ENCODE measurements around the gene FAM120B.
"Not testable (repeated sequence)": the region's sequence is repeated elsewhere in the genome, so short reads cannot be mapped to it uniquely, and the experiment has no call there.

The FAM120B gene

GRCh38 chr6:170355190-170355589 lies 48.6 kb downstream of the FAM120B start:
- not testable (repeated sequence) for H3K27me3 ChIP-seq (ENCODE audit: control insufficient read depth in 1 of 2, insufficient read depth in 2 of 2, low read length in 2 of 2); H3K4me1 ChIP-seq (ENCODE audit: insufficient read depth, low read length); H3K9ac ChIP-seq (ENCODE audit: low read length); H3K9me3 ChIP-seq (ENCODE audit: low read length); H3K4me3 ChIP-seq (ENCODE audit: low read depth in 1 of 2, low read length in 2 of 2); H3K27ac ChIP-seq (ENCODE audit: low read depth, low read length)
- H3K36me3 ChIP-seq (ENCODE audit: insufficient read depth, low read length), result peaks cover 24% of the 10 kb centered on the region

GRCh38 chr6:170355661-170356060 lies 49.1 kb downstream of the FAM120B start:
- Histone ChIP-seq H3K9ac (ENCODE audit: low read length) (no peak overlapping the region), H3K4me3 (ENCODE audit: low read depth in 1 of 2, low read length in 2 of 2) (no peak overlapping the region), H3K36me3 (ENCODE audit: insufficient read depth, low read length) (peaks cover 26% of the 10 kb centered on the region), H3K4me1 (ENCODE audit: insufficient read depth, low read length) (no peaks in the 10 kb centered on the region), H3K27ac (ENCODE audit: low read depth, low read length) (no peak overlapping the region), H3K27me3 (ENCODE audit: control insufficient read depth in 1 of 2, insufficient read depth in 2 of 2, low read length in 2 of 2) (no peaks in the 10 kb centered on the region), H3K9me3 (ENCODE audit: low read length) (no peaks in the 10 kb centered on the region)

GRCh38 chr6:170357812-170358211 lies 51.3 kb downstream of the FAM120B start:
- H3K4me3 ChIP-seq (ENCODE audit: low read depth in 1 of 2, low read length in 2 of 2), result no peak overlapping the region
- H3K36me3 ChIP-seq (ENCODE audit: insufficient read depth, low read length), result peaks cover 33% of the 10 kb centered on the region
- no peaks in the 10 kb centered on the region for H3K9me3 ChIP-seq (ENCODE audit: low read length)
- H3K9ac ChIP-seq (ENCODE audit: low read length), result no peak overlapping the region
- no peaks in the 10 kb centered on the region for H3K4me1 ChIP-seq (ENCODE audit: insufficient read depth, low read length)
- no peaks in the 10 kb centered on the region for H3K27me3 ChIP-seq (ENCODE audit: control insufficient read depth in 1 of 2, insufficient read depth in 2 of 2, low read length in 2 of 2)
- no peak overlapping the region for H3K27ac ChIP-seq (ENCODE audit: low read depth, low read length)

- no peak overlapping the region for H3K27ac ChIP-seq (ENCODE audit: low read depth, low read length)
These were observed 51.9 kb downstream of the FAM120B start for GRCh38 chr6:170358496-170358895.

GRCh38 chr6:170360476-170360875 lies 53.9 kb downstream of the FAM120B start:
- H3K27me3 ChIP-seq (ENCODE audit: control insufficient read depth in 1 of 2, insufficient read depth in 2 of 2, low read length in 2 of 2), result no peaks in the 10 kb centered on the region
- no peaks in the 10 kb centered on the region for H3K4me1 ChIP-seq (ENCODE audit: insufficient read depth, low read length)
- H3K36me3 ChIP-seq (ENCODE audit: insufficient read depth, low read length), result peaks cover 33% of the 10 kb centered on the region
- no peak overlapping the region for H3K27ac ChIP-seq (ENCODE audit: low read depth, low read length)
- no peaks in the 10 kb centered on the region for H3K9me3 ChIP-seq (ENCODE audit: low read length)
- no peak overlapping the region for H3K4me3 ChIP-seq (ENCODE audit: low read depth in 1 of 2, low read length in 2 of 2)
- no peak overlapping the region for H3K9ac ChIP-seq (ENCODE audit: low read length)

More at GRCh38 chr6:170358496-170358895, 51.9 kb downstream of the FAM120B start:
- H3K36me3 ChIP-seq (ENCODE audit: insufficient read depth, low read length), result peaks cover 33% of the 10 kb centered on the region
- H3K27me3 ChIP-seq (ENCODE audit: control insufficient read depth in 1 of 2, insufficient read depth in 2 of 2, low read length in 2 of 2), result no peaks in the 10 kb centered on the region
- H3K4me1 ChIP-seq (ENCODE audit: insufficient read depth, low read length), result no peaks in the 10 kb centered on the region
- H3K4me3 ChIP-seq (ENCODE audit: low read depth in 1 of 2, low read length in 2 of 2), result no peak overlapping the region
- no peaks in the 10 kb centered on the region for H3K9me3 ChIP-seq (ENCODE audit: low read length)
- no peak overlapping the region for H3K9ac ChIP-seq (ENCODE audit: low read length)

GRCh38 chr6:170361335-170361734 lies 54.8 kb downstream of the FAM120B start:
- Histone ChIP-seq H3K9ac (ENCODE audit: low read length) (no peak overlapping the region), H3K9me3 (ENCODE audit: low read length) (no peaks in the 10 kb centered on the region), H3K27ac (ENCODE audit: low read depth, low read length) (no peak overlapping the region), H3K4me3 (ENCODE audit: low read depth in 1 of 2, low read length in 2 of 2) (no peak overlapping the region), H3K36me3 (ENCODE audit: insufficient read depth, low read length) (peaks cover 33% of the 10 kb centered on the region), H3K27me3 (ENCODE audit: control insufficient read depth in 1 of 2, insufficient read depth in 2 of 2, low read length in 2 of 2) (no peaks in the 10 kb centered on the region), H3K4me1 (ENCODE audit: insufficient read depth, low read length) (no peaks in the 10 kb centered on the region)

GRCh38 chr6:170362121-170362520 lies 55.6 kb downstream of the FAM120B start:
- Histone ChIP-seq H3K36me3 (ENCODE audit: insufficient read depth, low read length) (peaks cover 33% of the 10 kb centered on the region), H3K4me1 (ENCODE audit: insufficient read depth, low read length) (no peaks in the 10 kb centered on the region), H3K4me3 (ENCODE audit: low read depth in 1 of 2, low read length in 2 of 2) (no peak overlapping the region), H3K27me3 (ENCODE audit: control insufficient read depth in 1 of 2, insufficient read depth in 2 of 2, low read length in 2 of 2) (no peaks in the 10 kb centered on the region), H3K27ac (ENCODE audit: low read depth, low read length) (no peak overlapping the region), H3K9me3 (ENCODE audit: low read length) (no peaks in the 10 kb centered on the region), H3K9ac (ENCODE audit: low read length) (no peak overlapping the region)

- H3K4me3 ChIP-seq (ENCODE audit: low read depth in 1 of 2, low read length in 2 of 2), result no peak overlapping the region
- no peak overlapping the region for H3K9ac ChIP-seq (ENCODE audit: low read length)
- no peak overlapping the region for H3K27ac ChIP-seq (ENCODE audit: low read depth, low read length)
- H3K27me3 ChIP-seq (ENCODE audit: control insufficient read depth in 1 of 2, insufficient read depth in 2 of 2, low read length in 2 of 2), result no peaks in the 10 kb centered on the region
- H3K9me3 ChIP-seq (ENCODE audit: low read length), result no peaks in the 10 kb centered on the region
- H3K36me3 ChIP-seq (ENCODE audit: insufficient read depth, low read length), result peaks cover 30% of the 10 kb centered on the region
- H3K4me1 ChIP-seq (ENCODE audit: insufficient read depth, low read length), result no peaks in the 10 kb centered on the region
These were observed 56.7 kb downstream of the FAM120B start for GRCh38 chr6:170363255-170363654.

GRCh38 chr6:170365121-170365520 lies 58.6 kb downstream of the FAM120B start:
- Histone ChIP-seq H3K9ac (ENCODE audit: low read length) (no peak overlapping the region), H3K4me3 (ENCODE audit: low read depth in 1 of 2, low read length in 2 of 2) (no peak overlapping the region), H3K27me3 (ENCODE audit: control insufficient read depth in 1 of 2, insufficient read depth in 2 of 2, low read length in 2 of 2) (no peaks in the 10 kb centered on the region), H3K36me3 (ENCODE audit: insufficient read depth, low read length) (peaks cover 16% of the 10 kb centered on the region), H3K27ac (ENCODE audit: low read depth, low read length) (no peak overlapping the region), H3K9me3 (ENCODE audit: low read length) (no peaks in the 10 kb centered on the region), H3K4me1 (ENCODE audit: insufficient read depth, low read length) (no peaks in the 10 kb centered on the region)

- Histone ChIP-seq H3K36me3 (ENCODE audit: insufficient read depth, low read length) (peaks cover 16% of the 10 kb centered on the region), H3K27me3 (ENCODE audit: control insufficient read depth in 1 of 2, insufficient read depth in 2 of 2, low read length in 2 of 2) (no peaks in the 10 kb centered on the region), H3K27ac (ENCODE audit: low read depth, low read length) (no peak overlapping the region), H3K4me3 (ENCODE audit: low read depth in 1 of 2, low read length in 2 of 2) (no peak overlapping the region), H3K4me1 (ENCODE audit: insufficient read depth, low read length) (no peaks in the 10 kb centered on the region), H3K9me3 (ENCODE audit: low read length) (no peaks in the 10 kb centered on the region), H3K9ac (ENCODE audit: low read length) (no peak overlapping the region)
These were observed 59.0 kb downstream of the FAM120B start for GRCh38 chr6:170365593-170365992.

GRCh38 chr6:170366248-170366960 lies 59.8 kb downstream of the FAM120B start:
- peaks cover 16% of the 10 kb centered on the region for H3K36me3 ChIP-seq (ENCODE audit: insufficient read depth, low read length)
- no peaks in the 10 kb centered on the region for H3K4me1 ChIP-seq (ENCODE audit: insufficient read depth, low read length)
- H3K27me3 ChIP-seq (ENCODE audit: control insufficient read depth in 1 of 2, insufficient read depth in 2 of 2, low read length in 2 of 2), result no peaks in the 10 kb centered on the region
- H3K4me3 ChIP-seq (ENCODE audit: low read depth in 1 of 2, low read length in 2 of 2), result no peak overlapping the region
- H3K9me3 ChIP-seq (ENCODE audit: low read length), result no peaks in the 10 kb centered on the region
- H3K27ac ChIP-seq (ENCODE audit: low read depth, low read length), result no peak overlapping the region
- H3K9ac ChIP-seq (ENCODE audit: low read length), result no peak overlapping the region

- H3K27ac ChIP-seq (ENCODE audit: low read depth, low read length), result no peak overlapping the region
These were observed 60.7 kb downstream of the FAM120B start for GRCh38 chr6:170367241-170367640.

More at GRCh38 chr6:170367241-170367640, 60.7 kb downstream of the FAM120B start:
- Histone ChIP-seq H3K9ac (ENCODE audit: low read length) (no peak overlapping the region), H3K27me3 (ENCODE audit: control insufficient read depth in 1 of 2, insufficient read depth in 2 of 2, low read length in 2 of 2) (no peaks in the 10 kb centered on the region), H3K9me3 (ENCODE audit: low read length) (no peaks in the 10 kb centered on the region), H3K36me3 (ENCODE audit: insufficient read depth, low read length) (peaks cover 13% of the 10 kb centered on the region), H3K4me3 (ENCODE audit: low read depth in 1 of 2, low read length in 2 of 2) (no peak overlapping the region), H3K4me1 (ENCODE audit: insufficient read depth, low read length) (no peaks in the 10 kb centered on the region)
